ENCODE data around the gene S100A8. TPM values are rescaled to one million over a fixed set of nuclear protein-coding genes. Genes with fewer than 3 reads are reported as not detected.

S100A8 gene
- total RNA-seq, 1 donor from 2014 or later = not detected

DNA sequence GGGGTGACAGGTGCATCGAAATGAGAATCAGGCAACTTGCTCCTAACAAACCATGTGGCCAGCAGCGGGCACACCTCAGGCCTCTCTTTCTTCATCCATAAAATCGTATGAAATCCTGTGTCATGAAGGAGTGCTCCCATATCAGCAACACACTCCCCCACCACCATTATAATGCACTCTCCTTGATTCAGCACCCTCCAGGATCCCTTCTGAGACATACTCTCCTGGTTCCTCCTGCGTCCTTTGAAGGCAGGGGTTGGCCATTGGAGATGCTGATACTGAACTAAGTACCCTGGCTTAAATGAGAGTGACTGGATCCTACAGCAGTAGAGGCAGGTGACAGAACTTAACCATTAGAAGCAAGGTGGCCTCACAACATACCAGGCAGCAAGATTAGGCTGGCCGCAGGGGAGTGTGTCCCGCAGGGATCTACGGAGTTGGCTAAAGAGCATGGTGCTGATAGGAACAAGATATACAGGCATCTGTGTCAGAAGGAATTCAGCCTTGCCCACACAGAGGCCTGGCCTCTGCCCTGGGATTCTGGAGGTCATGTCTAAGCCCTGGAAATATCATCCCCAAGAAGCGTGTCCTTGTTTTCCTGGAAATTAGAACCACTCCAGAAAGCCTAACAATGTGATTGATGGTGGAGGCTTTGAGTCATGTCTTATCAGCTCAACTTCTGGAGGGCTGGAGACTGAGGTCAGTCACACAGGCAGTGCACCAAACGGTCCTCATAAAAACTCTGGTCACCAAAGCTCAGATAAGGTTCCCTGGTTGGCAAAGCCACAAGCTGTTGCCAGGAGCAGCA is 42.2 kb upstream of the S100A8 start:
- TF ChIP-seq, protein P1, sequence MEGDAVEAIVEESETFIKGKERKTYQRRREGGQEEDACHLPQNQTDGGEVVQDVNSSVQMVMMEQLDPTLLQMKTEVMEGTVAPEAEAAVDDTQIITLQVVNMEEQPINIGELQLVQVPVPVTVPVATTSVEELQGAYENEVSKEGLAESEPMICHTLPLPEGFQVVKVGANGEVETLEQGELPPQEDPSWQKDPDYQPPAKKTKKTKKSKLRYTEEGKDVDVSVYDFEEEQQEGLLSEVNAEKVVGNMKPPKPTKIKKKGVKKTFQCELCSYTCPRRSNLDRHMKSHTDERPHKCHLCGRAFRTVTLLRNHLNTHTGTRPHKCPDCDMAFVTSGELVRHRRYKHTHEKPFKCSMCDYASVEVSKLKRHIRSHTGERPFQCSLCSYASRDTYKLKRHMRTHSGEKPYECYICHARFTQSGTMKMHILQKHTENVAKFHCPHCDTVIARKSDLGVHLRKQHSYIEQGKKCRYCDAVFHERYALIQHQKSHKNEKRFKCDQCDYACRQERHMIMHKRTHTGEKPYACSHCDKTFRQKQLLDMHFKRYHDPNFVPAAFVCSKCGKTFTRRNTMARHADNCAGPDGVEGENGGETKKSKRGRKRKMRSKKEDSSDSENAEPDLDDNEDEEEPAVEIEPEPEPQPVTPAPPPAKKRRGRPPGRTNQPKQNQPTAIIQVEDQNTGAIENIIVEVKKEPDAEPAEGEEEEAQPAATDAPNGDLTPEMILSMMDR (IDR thresholded peaks at IDR 0.05; ENCODE audit: unreplicated experiment) = no peak
- Mint-ChIP-seq H3K4me1 (no peaks in the 10 kb centered on the region), H3K4me3 (no peak overlapping the region), H3K27ac (no peak overlapping the region), H3K9me3 (no peaks in the 10 kb centered on the region), H3K36me3 (no peaks in the 10 kb centered on the region), H3K27me3 (ENCODE audit: low read depth) (peaks cover 29% of the 10 kb centered on the region)
- DNase-seq (ENCODE audit: low spot score in 2 of 2, unreplicated experiment in 2 of 2) = no peak

DNA sequence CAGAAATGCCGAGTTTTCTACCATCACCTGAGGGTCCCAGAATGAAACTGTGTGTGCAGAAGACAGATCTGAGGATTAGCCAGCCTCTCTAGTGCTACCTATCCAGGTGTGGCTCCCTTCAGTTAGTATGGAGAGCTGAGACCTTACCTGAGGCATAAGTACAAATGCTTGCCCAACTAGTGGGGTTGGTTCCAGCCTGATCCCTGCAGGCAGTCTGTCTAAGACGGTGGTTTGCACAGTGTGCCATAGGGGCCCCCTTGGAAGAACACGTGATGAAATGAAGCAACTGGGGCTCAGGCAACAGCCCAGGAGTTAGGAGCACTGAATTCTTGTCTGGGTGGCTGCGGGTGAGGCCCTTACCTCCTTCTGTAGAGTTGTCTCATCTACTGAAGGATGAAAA is 41.1 kb upstream of the S100A8 start:
- no peaks in the 10 kb centered on the region for H3K36me3 Mint-ChIP-seq
- TF ChIP-seq, protein P1 (IDR thresholded peaks at IDR 0.05; ENCODE audit: unreplicated experiment) = no peak
- no peak for DNase-seq (ENCODE audit: low spot score in 2 of 2, unreplicated experiment in 2 of 2)
- H3K27ac Mint-ChIP-seq = no peak overlapping the region
- peaks cover 32% of the 10 kb centered on the region for H3K27me3 Mint-ChIP-seq (ENCODE audit: low read depth)
- H3K9me3 Mint-ChIP-seq = no peaks in the 10 kb centered on the region
- no peak overlapping the region for H3K4me3 Mint-ChIP-seq
- H3K4me1 Mint-ChIP-seq = no peaks in the 10 kb centered on the region

DNA sequence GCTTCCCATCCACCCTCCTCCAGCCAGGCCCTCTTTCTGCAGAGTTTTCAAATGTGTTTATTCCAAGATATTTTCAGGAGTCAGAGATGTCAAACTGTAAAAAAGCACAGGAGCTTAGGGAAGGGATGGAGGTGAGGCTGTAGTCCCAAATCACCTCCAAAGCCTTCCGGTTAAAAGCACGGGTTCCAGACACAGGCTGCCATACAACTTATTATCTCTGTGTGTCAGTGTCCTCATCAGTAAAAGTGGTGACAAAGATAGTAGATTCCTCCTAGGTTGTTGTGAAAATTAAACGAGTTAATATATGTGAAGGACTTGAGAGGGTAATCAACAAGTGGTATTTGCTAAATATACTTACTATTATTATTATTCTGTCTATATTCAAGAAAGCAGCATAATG is 40.6 kb upstream of the S100A8 start:
- no peaks in the 10 kb centered on the region for H3K4me1 Mint-ChIP-seq
- no peaks in the 10 kb centered on the region for H3K9me3 Mint-ChIP-seq
- H3K36me3 Mint-ChIP-seq = no peaks in the 10 kb centered on the region
- H3K27me3 Mint-ChIP-seq (ENCODE audit: low read depth) = peaks cover 29% of the 10 kb centered on the region
- no peak overlapping the region for H3K27ac Mint-ChIP-seq
- TF ChIP-seq, protein P1 (IDR thresholded peaks at IDR 0.05; ENCODE audit: unreplicated experiment) = no peak
- H3K4me3 Mint-ChIP-seq = no peak overlapping the region
- no peak for DNase-seq (ENCODE audit: low spot score in 2 of 2, unreplicated experiment in 2 of 2)

DNA sequence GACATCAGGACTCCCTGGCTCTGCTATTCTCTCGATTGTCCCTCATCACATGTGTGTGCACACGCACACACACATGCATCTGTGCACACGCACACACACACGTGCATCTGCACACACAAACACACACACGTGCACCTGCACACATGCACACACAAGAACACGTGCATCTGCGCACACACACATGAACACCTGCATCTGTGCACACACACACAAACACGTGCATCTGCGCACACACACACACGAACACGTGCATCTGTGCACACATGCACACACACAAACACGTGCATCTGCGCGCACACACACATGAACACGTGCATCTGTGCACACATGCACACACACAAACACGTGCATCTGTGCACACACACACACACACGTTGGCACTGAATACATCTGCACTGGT is 40.1 kb upstream of the S100A8 start:
- peaks cover 27% of the 10 kb centered on the region for H3K27me3 Mint-ChIP-seq (ENCODE audit: low read depth)
- no peaks in the 10 kb centered on the region for H3K4me1 Mint-ChIP-seq
- TF ChIP-seq, protein P1 (IDR thresholded peaks at IDR 0.05; ENCODE audit: unreplicated experiment) = no peak
- no peaks in the 10 kb centered on the region for H3K9me3 Mint-ChIP-seq
- no peak for DNase-seq (ENCODE audit: low spot score in 2 of 2, unreplicated experiment in 2 of 2)
- H3K27ac Mint-ChIP-seq = no peak overlapping the region
- H3K36me3 Mint-ChIP-seq = no peaks in the 10 kb centered on the region
- H3K4me3 Mint-ChIP-seq = no peak overlapping the region

DNA sequence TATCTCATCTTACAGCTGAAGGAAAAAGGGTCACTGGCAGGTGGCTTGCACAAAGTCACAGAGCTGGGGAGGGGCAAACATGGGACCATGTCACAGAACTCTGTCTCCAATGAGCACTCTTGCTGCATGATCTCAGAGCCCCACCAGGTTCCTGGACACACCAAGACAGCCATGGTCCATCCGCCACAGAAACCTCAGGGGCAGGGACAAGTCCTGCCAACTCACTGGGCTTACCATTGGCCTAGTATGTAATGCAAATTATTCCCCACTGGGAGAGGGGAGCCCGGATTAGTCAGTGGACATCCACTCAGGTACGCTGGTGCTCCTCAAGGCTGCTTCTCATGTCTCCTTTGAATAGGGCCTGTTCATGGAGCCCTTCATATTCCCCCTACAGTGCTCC is 39.7 kb upstream of the S100A8 start:
- Mint-ChIP-seq H3K4me1 (no peaks in the 10 kb centered on the region), H3K36me3 (no peaks in the 10 kb centered on the region), H3K27ac (no peak overlapping the region), H3K9me3 (no peaks in the 10 kb centered on the region), H3K4me3 (no peak overlapping the region), H3K27me3 (ENCODE audit: low read depth) (peaks cover 28% of the 10 kb centered on the region)
- TF ChIP-seq, protein P1 (IDR thresholded peaks at IDR 0.05; ENCODE audit: unreplicated experiment) = no peak
- no peak for DNase-seq (ENCODE audit: low spot score in 2 of 2, unreplicated experiment in 2 of 2)
